ENCODE results near the gene NAP1L2. TPM values are rescaled to one million over a fixed set of nuclear protein-coding genes. Genes with fewer than 3 reads are reported as not detected.
"Not testable (repeated sequence)": the region's sequence is repeated elsewhere in the genome, so short reads cannot be mapped to it uniquely, and the experiment has no call there.

Gene NAP1L2, protein sequence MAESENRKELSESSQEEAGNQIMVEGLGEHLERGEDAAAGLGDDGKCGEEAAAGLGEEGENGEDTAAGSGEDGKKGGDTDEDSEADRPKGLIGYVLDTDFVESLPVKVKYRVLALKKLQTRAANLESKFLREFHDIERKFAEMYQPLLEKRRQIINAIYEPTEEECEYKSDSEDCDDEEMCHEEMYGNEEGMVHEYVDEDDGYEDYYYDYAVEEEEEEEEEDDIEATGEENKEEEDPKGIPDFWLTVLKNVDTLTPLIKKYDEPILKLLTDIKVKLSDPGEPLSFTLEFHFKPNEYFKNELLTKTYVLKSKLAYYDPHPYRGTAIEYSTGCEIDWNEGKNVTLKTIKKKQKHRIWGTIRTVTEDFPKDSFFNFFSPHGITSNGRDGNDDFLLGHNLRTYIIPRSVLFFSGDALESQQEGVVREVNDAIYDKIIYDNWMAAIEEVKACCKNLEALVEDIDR
- total RNA-seq, result 0.55 TPM
- long read RNA-seq, result 0 reads

- DNase-seq (ENCODE audit: low spot score), result no peak
Measured at GRCh38 chrX:73214426-73215094, at the start of gene NAP1L2. NAP1L2 (minus strand) TSS chrX:73214851; CDS start chrX:73214492, 359 bp downstream.

GRCh38 chrX:73262991-73263390, 48.3 kb upstream of the NAP1L2 start:
- no peak for DNase-seq (ENCODE audit: low spot score)

DNA sequence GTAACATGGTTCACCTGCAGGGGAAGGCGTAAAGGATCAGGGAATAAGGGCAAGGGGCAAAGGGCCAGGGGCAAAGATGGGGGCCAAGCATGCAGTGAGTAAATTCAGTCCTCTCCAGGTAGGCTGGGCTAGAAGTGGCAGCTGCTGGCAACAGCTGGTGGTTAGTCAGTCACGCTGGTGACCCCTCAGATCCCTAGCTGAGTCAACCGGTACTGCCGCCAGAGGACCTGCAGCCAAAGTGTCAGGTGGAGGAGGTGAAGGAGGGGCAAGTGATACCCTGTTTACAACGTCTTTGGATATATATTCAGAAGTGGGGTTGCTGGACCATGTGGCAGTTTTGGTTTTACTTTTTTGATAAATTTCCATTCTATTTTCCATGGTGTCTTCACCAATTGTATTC, 24.6 kb upstream of the NAP1L2 start:
- DNase-seq (ENCODE audit: low spot score), result no peak

GRCh38 chrX:73217621-73218020, 3.0 kb upstream of the NAP1L2 start:
- no peak for DNase-seq (ENCODE audit: low spot score)

DNA sequence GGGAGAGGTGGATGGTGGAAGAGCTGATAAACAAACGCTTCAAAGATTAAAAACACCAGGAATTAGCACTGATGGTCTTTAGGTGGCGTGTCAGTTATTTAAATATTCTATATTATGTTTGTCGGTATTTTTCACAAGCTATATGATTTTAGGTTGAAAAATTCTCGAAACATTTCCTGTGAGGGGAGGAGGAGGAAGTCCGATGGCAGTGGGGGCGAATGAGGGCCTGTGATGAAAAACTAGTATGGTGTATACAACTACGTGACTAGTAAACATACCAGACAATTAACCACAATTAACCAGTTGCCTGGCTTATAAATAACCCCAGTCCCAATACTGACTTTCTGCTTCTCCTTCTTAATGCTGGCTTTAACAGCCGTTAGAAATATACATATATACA, 595 bp upstream of the NAP1L2 start:
- no peak for DNase-seq (ENCODE audit: low spot score)

DNA sequence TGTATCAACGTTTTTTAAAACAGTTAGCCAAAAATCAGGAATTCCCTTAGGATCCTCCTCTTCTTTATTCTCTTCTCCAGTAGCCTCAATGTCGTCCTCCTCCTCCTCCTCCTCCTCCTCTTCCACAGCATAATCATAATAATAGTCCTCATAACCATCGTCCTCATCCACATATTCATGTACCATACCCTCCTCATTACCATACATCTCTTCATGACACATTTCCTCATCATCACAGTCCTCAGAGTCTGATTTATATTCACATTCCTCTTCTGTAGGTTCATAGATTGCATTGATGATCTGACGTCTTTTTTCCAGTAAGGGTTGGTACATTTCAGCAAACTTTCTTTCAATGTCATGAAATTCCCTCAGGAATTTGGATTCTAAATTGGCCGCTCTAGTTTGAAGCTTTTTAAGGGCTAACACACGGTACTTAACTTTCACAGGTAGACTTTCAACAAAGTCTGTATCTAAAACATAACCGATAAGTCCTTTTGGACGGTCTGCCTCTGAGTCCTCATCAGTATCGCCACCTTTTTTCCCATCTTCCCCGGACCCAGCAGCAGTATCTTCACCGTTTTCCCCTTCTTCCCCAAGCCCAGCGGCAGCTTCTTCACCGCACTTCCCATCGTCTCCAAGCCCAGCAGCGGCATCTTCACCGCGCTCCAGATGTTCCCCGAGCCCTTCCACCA, 771 bp downstream of the NAP1L2 start:
- no peak for DNase-seq (ENCODE audit: low spot score)

- DNase-seq (ENCODE audit: low spot score), result no peak
Measured at GRCh38 chrX:73206366-73206765, 8.3 kb downstream of the NAP1L2 start.

DNA sequence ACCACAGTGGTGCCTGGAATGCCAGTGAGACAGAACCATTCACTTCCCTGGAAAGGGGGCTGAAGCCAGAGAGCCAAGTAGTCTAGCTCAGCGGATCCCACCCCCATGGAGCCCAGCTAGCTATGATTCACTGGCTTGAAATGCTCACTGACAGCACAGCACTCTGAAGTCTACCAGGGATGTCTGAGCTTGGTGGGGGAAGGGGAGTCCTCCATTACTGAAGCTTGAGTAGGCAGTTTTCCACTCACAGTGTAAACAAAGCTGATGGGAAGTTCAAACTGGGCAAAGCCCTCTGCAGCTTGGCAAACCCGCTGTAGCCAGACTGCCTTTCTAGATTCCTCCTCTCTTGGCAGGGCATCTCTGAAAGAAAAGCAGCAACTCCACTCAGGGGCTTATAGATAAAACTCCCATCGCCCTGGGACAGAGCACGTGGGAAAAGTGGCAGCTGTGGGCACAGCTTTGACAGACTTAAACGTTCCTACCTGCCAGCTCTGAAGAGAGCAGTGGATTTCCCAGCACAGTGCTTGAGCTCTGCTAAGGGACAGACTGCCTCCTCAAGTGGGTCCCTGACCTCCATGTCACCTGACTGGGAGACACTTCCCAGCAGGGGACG, 32.0 kb downstream of the NAP1L2 start:
- DNase-seq (ENCODE audit: low spot score), result no peak

DNA sequence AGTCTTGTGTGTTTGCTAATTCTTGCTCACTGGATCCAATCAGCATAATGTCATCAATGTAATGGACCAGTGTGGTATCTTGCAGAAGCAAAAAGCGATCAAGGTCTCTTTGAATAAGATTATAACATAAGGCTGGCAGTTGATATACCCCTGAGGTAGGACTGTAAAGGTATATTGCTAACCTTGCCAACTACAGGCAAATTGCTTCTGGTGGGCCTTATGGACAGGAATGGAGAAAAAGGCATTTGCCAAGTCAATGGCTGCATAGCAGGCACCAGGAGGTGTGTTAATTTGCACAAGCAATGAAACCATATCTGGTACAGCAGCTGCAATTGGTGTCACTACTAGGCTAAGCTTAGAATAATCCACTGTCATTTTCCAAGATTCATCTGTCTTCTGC, 45.7 kb downstream of the NAP1L2 start:
- not testable (repeated sequence) for DNase-seq (ENCODE audit: low spot score)

Other genes with a start within 250 kb of the NAP1L2 start
- not detected for gene PABPC1L2B, start 211.9 kb downstream of the NAP1L2 start, total RNA-seq
- gene PABPC1L2A, start 135.3 kb downstream of the NAP1L2 start, total RNA-seq, result not detected
- gene CDX4, start 232.2 kb upstream of the NAP1L2 start, total RNA-seq, result not detected

Data from mesenteric fat pad (tissue), 1 donor.